Right forelimb (tissue), 1 donor: ENCODE results near the gene IBTK.
"Not testable (repeated sequence)": the region's sequence is repeated elsewhere in the genome, so short reads cannot be mapped to it uniquely, and the experiment has no call there.

Experiments
- DNase-seq: peaks from one replicate; pipeline ENCODE4 v3.0.0-alpha.2; 2018

The IBTK gene

DNA sequence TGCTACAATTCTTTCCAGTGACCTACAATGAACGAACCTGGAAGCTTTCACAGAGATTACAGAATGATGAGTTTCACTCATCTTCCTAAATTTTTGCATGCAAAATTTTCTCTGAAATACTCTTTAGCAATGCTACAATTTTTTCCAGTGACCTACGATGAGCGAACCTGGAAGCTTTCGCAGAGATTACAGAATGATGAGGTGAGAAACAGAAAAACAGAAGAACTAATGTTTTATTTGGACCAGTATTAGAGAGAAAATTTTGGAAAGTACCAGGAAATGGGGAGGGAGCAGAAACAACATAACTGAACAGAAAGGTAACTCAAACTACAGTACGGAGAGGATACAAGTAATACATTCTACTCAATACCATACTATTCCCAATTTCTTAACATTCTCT lies 75.0 kb downstream of the IBTK start:
- no peak for DNase-seq

DNA sequence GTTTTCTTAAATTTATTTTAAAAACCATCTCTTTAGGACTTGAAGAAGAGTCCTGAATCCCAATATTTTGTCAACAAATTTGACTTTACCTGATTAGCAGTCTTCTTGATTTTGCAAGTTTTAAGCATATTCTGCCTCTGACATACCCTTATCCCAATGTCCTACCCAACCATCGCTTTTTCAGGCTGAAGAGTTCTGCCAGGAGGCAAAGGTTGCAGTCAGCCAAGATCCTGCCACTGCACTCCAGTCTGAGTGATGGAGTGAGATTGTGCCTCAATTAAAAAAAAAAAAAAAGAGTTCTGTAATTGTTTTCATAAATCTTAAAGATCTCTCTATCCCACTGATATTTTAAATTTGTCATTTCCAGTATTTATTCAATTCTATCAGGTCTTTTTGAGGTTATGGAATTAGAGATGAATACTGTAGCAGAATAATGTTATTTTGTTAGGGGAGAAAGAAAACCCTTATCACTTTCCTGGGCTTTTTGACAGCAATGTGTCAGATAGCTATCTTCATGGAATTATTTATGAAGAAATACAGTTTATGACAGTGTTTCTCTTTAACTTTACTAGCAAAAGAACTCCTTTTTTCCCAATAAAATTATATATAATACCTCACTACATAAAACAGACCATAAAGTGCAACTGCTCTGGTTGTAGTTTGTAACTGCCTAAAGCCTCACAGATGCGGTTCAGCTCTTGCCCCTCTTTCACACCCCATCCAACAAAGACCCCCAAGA lies 78.2 kb downstream of the IBTK start:
- DNase-seq = no peak

DNA sequence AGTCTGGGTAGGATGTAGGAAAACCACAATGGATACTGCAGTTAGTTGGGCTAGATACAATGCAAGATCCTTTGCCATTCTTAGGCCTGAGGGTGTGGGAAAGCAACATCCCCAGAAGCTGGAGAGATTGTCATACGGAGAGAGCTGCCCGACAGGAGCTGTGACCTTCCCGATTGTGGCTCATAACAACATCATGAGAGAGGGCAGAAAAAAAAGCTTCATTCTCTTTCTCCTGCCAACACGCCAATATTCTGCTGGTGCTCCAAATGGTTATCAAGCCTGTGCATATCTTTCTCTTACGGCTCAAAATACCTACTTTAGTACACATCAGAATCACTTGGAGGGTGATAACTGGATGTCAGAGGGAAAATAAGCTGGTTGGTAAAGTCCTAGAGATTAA lies 81.1 kb downstream of the IBTK start:
- DNase-seq = no peak

DNA sequence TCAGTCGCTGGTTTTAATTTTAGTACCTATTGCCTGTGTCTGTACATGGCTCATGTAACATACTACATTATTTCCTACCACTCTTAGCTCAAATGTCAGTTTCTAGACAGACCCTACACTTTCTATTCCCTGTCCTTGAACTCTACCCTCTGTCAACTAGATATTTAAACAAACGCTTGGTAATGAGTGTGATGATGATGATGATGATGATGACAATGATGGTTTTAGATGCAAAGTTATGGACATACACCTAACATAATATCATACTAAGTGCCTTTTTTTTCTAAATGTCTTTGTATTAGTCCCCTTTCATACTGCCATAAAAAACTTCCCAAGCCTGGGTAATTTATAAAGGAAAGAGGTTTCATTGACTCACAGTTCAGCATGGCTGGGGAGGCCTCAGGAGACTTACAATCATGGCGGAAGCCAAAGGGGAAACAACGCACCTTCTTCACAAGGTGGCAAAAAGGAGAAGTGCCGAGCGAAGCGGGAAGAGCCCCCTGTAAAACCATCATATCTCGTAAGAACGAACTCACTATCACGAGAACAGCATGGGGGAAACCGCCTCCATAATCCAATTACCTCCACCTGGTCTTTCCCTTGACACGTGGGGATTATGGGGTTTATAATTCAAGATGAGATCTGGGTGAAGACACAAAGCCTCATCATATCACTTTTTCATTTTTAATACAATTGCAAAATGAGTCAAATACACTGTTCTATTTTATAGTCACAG lies 87.1 kb downstream of the IBTK start:
- no peak for DNase-seq

DNA sequence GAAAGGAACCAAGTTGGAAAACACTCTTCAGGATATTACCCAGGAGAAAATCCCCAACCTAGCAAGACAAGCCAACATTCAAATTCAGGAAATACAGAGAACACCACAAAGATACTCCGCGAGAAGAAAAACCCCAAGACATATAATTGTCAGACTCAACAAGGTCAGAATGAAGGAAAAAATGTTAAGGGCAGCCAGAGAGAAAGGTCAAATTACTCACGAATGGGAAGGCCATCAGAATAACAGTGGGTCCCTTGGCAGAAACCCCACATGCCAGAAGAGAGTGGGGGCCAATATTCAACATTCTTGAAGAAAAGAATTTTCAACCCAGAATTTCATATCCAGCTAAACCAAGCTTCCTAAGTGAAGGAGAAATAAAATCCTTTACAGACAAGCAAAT lies 94.8 kb downstream of the IBTK start:
- not testable (repeated sequence) for DNase-seq

DNA sequence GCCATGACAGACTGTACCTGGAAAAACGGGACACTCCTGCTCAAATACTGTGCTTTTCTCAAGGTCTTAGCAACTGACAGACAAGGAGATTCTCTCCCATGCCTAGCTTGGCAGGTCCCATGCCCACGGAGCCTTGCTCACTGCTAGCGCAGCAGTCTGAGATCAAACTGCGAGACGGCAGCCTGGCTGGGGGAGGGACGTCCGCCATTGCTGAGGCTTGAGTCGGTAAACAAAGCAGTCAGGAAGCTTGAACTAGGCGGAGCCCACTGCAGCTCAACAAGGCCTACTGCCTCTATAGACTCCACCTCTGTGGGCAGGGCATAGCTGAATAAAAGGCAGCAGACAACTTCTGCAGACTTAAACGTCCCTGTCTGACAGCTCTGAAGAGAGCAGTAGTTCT lies 96.4 kb downstream of the IBTK start:
- not testable (repeated sequence) for DNase-seq

DNA sequence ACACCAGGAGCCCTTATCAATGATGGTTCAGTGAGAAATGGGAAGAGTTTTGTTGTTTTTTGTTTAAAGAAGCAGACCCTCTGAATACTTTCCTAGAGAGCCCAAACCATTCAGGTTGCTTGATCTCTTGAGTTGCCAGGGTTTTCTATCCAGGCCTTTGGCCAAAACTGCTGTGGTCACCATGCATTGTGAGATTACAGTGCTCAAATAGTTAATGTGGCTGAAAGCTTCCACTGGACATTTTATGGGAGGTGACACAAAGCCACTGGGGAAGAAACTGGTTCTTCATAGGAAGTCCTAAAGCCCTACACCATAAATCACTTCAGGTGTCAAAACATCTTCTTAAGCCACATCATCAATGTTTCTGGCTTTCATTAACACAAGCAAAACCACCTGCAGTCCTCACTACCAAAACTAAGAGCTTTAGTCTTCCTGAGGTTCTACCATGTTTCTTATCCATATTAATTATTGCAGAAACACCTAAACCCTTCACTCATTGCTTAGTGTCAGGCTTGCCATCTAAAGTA lies 101.6 kb downstream of the IBTK start:
- DNase-seq = no peak

DNA sequence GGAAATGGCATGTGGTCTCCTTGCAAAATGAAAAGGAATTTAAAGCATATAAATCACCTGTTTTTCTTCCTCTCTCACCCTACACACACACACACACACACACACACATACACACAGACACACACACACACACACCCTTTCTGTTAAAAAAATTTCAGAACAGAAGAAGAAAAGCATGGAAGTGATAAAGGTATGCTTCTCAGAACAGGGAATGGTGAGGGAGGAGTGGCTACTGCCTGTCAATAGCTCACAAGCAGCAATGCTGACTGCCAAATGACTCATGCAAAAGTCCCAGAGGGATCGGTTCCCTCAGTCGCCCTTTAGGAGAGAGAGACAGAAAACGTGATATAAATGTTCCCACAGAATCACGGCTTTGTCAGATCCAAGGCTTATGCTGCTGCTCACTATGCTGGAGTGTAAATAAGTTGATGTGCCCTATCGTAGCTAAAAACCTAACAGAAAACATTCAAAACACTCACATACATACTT lies 102.6 kb downstream of the IBTK start:
- DNase-seq = peak; percentile 50

DNA sequence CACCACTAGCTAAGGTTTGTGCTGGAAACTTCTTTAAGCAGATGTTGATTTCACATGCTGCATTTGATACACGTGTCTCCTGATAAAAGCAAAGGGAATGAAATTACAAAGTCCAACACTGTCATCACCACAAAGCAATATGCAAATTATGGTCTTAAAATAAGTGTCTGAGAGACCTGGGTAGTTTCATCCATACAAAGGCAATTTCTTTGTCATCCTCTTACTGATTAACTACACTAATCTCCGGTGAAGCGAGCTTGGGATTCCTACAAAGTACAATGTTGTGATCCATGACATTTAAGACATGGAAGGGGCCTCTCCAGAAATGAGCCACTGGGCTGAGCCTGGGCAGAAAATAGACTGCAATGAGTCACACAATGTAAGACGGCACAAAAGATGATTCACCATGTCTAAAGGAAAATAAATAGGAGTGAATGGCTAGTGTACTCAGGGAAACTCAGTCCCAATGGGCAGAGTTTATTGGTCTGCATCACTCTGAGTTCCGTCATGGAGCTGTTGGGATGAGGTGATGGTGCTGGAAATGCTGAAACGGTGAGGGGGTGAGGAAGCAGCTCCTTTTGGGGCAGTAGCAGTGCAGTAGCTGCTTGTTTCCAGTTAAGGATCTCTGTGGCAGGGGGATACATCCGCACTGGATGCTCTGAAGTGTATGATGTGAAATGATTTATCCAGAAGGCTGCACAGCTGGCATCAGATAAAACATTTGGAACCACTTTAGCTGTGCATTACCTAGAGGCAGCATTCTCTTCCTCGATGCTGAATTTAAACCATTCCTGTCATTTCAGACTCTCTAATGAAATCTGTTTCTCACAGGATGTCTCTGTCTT lies 103.3 kb downstream of the IBTK start:
- DNase-seq = peak; percentile 50

DNA sequence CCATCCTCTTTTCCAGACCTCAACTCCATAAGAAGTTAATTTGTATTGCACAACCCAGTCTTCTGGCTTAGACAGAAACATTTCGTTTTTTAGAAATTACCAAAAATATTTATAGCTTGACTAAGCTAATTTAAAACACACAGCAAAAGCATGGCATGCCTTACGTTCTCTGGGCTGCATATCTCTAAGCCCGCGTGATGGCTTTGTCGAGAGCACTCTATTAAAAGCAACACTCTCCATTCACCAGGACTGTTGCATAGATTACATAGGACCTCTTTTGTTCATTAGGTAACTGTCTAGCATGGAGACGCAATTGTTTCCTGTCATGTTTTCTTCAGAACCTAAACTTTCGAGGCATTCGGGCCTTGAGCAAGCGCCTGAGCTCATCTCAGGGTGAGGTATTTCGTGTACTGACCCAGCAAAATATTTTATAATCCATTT lies 104.5 kb downstream of the IBTK start:
- no peak for DNase-seq

DNA sequence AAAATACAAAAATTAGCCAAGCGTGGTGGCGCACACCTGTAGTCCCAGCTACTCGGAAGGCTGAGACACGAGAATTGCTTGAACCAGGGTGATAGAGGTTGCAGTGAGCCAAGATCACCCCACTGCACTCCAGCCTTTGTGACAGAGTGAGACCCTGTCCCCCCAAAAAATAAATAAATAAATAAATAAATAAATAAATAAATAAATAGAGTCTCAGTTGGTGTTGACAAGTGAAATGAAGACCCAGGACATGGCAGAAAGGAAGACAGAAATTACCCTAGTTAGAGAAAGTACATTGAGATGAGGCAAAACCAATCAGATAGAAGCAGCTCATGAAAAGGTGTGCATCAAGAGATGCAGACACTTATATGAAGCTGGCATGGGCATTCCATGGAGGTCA lies 105.0 kb downstream of the IBTK start:
- no peak for DNase-seq

DNA sequence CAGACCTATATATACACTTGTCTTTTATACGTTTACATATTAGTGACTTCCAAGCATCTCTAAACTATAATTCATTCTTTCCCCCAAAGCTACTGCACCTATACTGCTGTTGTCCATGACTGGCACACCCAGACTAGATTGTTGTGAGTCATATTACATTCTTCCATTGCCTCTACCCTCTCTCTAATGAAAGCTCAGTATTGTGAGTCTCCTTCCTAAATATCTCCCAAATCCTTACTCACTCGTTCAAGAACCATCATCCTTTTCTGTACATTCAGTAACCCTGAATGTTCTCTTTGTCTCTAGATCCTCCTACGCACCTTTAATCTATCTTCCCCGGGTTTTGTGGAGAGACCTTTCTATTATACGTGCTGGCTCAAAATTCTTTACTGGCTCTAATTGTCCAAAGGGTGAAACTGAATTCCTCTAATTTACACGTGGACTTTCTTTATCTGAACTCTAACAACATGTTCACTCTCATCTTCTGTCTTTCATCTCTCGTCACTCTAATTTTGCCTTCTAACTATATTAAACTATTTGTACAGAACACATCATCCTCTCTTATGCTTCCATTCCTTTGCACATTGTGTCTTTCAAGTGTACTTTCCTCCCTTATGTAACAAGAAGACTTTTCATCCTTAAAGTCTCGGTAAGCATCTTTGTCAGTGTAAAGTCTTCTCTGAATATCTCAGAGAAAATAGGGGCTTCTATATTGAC lies 109.3 kb downstream of the IBTK start:
- no peak for DNase-seq

DNA sequence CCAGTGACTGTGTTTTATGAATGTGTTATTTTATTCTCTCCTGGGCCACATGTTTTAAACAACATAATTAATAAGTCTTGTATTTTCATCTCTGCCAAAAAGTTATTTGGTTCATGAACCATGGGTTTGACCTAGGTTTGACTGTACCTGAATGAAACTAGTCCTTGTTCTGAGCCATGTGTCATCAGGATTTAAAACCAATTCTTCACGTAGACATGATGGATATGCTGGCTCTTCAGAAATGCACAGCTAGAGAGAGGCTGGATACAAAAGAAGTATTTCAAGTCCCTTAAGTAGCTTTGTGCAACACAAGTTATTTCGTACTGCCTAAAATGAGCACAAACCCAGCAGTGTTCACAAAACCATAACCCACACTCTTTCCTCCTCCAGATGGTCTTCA lies 116.1 kb downstream of the IBTK start:
- no peak for DNase-seq

DNA sequence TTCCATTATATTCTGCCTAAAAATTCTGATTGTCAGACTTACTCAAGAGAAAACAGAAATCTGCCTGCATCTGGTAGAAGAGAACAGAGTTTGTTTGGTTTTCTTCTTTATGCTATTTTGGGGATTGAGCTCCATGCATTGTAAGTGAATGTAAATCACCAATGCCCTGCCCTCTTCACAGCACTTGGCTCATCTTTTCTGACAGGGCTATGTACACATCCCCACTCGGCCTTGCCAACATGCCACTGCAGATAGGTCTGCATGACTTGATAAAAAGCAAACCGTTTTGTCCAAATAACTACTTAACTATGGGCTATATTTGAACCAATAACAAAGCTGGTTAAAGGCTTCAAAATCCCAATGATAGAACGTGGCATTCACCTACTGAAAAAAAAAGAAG lies 117.7 kb downstream of the IBTK start:
- DNase-seq = no peak

DNA sequence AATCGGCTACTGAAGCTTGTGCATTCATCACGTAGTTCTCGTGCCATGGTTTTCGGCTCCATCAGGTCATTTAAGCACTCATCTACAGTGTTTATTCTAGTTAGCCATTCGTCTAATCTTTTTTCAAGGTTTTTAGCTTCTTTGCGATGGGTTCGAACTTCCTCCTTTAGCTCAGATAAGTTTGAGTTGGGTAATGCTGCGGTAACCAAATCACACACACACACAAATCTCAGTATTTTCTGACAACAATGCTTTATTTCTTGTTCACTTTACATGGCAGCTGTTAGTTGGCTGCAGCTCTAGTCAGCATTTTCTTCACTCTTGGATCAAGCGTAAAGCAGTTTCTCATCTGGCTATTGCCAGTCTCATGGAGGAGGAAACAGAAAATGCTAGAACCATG lies 118.6 kb downstream of the IBTK start:
- DNase-seq = not testable (repeated sequence)

DNA sequence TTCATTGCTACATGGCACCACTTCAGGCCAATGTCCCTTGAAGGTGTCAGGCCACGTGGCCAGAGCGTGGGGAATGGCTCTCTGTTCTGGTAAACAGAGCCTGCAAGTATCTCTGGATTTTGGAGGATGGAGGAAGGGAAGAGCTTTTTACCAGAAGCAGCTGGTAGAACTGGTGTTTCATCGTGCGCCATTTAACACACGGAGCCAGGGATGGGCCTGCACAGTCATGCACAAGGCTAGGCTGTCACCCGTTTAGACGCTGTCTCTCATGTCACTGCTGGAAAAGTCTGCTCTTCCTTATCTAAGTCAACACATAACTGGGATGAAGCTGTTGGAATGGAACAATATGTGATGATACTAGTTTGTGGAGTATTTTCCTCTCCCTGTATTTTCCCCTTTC lies 123.9 kb downstream of the IBTK start:
- no peak for DNase-seq
